Measurements from ENCODE around the gene RBM44. TPM values are rescaled to one million over a fixed set of nuclear protein-coding genes. Genes with fewer than 3 reads are reported as not detected.
A peak's percentile ranks its signal among the peaks of the same experiment; 100 is the strongest.

The RBM44 gene
- total RNA-seq, 1 experiment from 2014 or later, result 0.51 TPM

DNA sequence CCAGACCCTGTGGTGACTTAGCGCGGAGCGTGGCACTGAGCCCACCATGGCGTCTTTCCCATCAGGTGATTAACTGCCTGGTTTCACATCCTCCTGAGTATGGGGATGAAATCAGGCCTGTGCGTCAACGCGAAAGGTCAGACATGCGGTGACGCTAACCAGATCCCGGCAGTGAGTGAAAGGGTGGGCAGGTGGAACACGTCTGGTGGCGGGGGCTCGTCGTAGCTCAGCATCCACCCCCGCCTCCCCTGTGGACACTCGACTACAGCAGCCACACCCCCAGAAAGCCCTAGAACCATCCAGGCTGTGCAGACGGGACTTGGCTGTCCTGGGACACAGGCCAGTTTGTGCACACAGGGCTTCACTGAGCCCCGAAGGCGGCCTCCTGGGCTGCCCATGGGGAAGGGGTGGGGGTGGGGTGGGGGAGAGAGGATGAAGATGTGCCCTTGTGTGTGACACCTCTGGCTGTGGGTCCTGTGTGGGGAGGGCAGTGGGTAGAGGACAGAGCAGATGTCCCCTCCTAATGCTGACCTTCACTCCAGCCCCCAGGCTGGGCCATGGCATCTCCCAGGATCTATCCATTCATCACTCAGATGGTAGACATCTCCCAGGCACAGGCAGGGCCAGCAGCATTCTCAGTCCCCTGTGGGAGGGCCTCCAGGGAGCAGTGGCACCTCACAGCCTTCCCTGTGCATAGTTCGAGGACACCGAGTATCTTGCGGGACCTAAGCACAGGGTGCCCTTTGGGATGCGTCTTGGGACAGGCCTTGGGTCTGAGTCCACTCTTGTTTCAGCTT is 88.3 kb downstream of the RBM44 start:
- ChIA-PET POLR2A (ENCODE audit: unreplicated experiment) (no interaction called here), CTCF (no interaction called here)
- H3K27me3 ChIP-seq (ENCODE audit: low read length), result no peaks in the 10 kb centered on the region
- no peaks in the 10 kb centered on the region for H3F3A ChIP-seq (ENCODE audit: low read length, unreplicated experiment)
- H4K20me1 ChIP-seq (ENCODE audit: low read length), result no peaks in the 10 kb centered on the region
- peaks cover 11% of the 10 kb centered on the region for H3K4me1 ChIP-seq (ENCODE audit: insufficient read depth, low read length)
- BruUV-seq (replicated peaks), result no TSS peak
- H3K79me2 ChIP-seq (ENCODE audit: low read length), result no peaks in the 10 kb centered on the region
- H3K4me2 ChIP-seq (ENCODE audit: low read length), result no peak overlapping the region
- H3K9ac ChIP-seq (ENCODE audit: low read length), result no peak overlapping the region
- intact Hi-C loops (cut with micrococcal nuclease), result no loop called here
- no peak overlapping the region for H3K4me3 ChIP-seq (ENCODE audit: low read length)
- no peak overlapping the region for H3K27ac ChIP-seq (ENCODE audit: low read length)
- H3K9me3 ChIP-seq (ENCODE audit: low read length), result no peaks in the 10 kb centered on the region
- peaks cover 4% of the 10 kb centered on the region; the same call in 1 of the 2 replicates for H3K36me3 ChIP-seq (ENCODE audit: low read depth, low read length)
- ATAC-seq (no peak), DNase-seq (no peak)
- H3K9me2 ChIP-seq (replicated peaks; ENCODE audit: low read length), result no peaks in the 10 kb centered on the region
- no peak for TF ChIP-seq EZH2 (IDR thresholded peaks at IDR 0.05; ENCODE audit: low read length, unreplicated experiment)
- TF ChIP-seq, protein P1, sequence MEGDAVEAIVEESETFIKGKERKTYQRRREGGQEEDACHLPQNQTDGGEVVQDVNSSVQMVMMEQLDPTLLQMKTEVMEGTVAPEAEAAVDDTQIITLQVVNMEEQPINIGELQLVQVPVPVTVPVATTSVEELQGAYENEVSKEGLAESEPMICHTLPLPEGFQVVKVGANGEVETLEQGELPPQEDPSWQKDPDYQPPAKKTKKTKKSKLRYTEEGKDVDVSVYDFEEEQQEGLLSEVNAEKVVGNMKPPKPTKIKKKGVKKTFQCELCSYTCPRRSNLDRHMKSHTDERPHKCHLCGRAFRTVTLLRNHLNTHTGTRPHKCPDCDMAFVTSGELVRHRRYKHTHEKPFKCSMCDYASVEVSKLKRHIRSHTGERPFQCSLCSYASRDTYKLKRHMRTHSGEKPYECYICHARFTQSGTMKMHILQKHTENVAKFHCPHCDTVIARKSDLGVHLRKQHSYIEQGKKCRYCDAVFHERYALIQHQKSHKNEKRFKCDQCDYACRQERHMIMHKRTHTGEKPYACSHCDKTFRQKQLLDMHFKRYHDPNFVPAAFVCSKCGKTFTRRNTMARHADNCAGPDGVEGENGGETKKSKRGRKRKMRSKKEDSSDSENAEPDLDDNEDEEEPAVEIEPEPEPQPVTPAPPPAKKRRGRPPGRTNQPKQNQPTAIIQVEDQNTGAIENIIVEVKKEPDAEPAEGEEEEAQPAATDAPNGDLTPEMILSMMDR (conservative IDR thresholded peaks at IDR 0.05; ENCODE audit: low read depth, low read length), result no peak
- TF ChIP-seq EZH2phosphoT487 (IDR thresholded peaks at IDR 0.05; ENCODE audit: borderline replicate concordance, low read length), result no peak
- no peak overlapping the region for H2AFZ ChIP-seq (ENCODE audit: low read length)

- 0 out of 2 replicates have a peak overlapping the region, but pooled peaks have one; percentile 6 for H3K27ac ChIP-seq (ENCODE audit: low read length)
- H3K36me3 ChIP-seq (ENCODE audit: low read depth, low read length), result no peaks in the 10 kb centered on the region
- intact Hi-C loops (cut with micrococcal nuclease), result loop anchor here (1.0 kb wide), 1 partner anchor 22 kb away; no protein-coding TSS in a partner anchor
- no peak overlapping the region for H3K9ac ChIP-seq (ENCODE audit: low read length)
- H3K4me2 ChIP-seq (ENCODE audit: low read length), result peak overlapping the region; percentile 12; the same call in 1 of the 2 replicates
- ATAC-seq (peak; percentile 55), DNase-seq (peak; percentile 55)
- no peak overlapping the region for H2AFZ ChIP-seq (ENCODE audit: low read length)
- ChIA-PET POLR2A (ENCODE audit: unreplicated experiment) (no interaction called here), CTCF (no interaction called here)
- no peaks in the 10 kb centered on the region for H3K9me2 ChIP-seq (replicated peaks; ENCODE audit: low read length)
- no peak overlapping the region for H3K4me3 ChIP-seq (ENCODE audit: low read length)
- H3K27me3 ChIP-seq (ENCODE audit: low read length), result no peaks in the 10 kb centered on the region
- BruUV-seq (replicated peaks), result no TSS peak
- H4K20me1 ChIP-seq (ENCODE audit: low read length), result no peaks in the 10 kb centered on the region
- TF ChIP-seq, protein P1 (conservative IDR thresholded peaks at IDR 0.05; ENCODE audit: low read depth, low read length), result no peak
- no peak for TF ChIP-seq EZH2phosphoT487 (IDR thresholded peaks at IDR 0.05; ENCODE audit: borderline replicate concordance, low read length)
- TF ChIP-seq EZH2 (IDR thresholded peaks at IDR 0.05; ENCODE audit: low read length, unreplicated experiment), result no peak
- no peaks in the 10 kb centered on the region for H3K9me3 ChIP-seq (ENCODE audit: low read length)
- peaks cover 11% of the 10 kb centered on the region for H3K4me1 ChIP-seq (ENCODE audit: insufficient read depth, low read length)
- no peaks in the 10 kb centered on the region for H3K79me2 ChIP-seq (ENCODE audit: low read length)
- H3F3A ChIP-seq (ENCODE audit: low read length, unreplicated experiment), result no peaks in the 10 kb centered on the region
Observed at GRCh38 chr2:237888389-237888788, 89.8 kb downstream of the RBM44 start.

DNA sequence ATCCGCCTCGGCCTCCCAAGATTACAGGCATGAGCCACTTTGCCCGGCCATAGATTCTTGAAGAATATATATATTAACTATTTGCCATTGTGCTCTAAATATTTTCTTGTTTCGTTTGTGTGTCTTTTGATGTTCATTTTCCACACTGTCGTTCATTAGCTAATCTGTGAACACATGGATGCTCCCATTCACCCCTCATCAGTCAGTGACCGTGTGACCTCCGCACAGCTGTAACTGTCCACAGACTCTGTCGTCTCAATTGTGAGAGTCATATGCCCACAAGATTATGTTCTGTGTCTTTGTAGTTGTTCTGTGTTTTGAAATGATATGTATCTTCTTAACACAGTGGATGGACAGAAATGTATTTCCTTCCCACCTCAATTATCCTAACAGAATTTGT is 90.4 kb downstream of the RBM44 start:
- DNase-seq (no peak), ATAC-seq (no peak)
- ChIA-PET POLR2A (ENCODE audit: unreplicated experiment) (no interaction called here), CTCF (no interaction called here)
- intact Hi-C loops (cut with micrococcal nuclease), result no loop called here
- TF ChIP-seq EZH2phosphoT487 (IDR thresholded peaks at IDR 0.05; ENCODE audit: borderline replicate concordance, low read length) (no peak), EZH2 (IDR thresholded peaks at IDR 0.05; ENCODE audit: low read length, unreplicated experiment) (no peak)
- TF ChIP-seq, protein P1 (conservative IDR thresholded peaks at IDR 0.05; ENCODE audit: low read depth, low read length), result no peak
- no peak overlapping the region for H3K27ac ChIP-seq (ENCODE audit: low read length)
- H3F3A ChIP-seq (ENCODE audit: low read length, unreplicated experiment), result no peaks in the 10 kb centered on the region
- H3K4me1 ChIP-seq (ENCODE audit: insufficient read depth, low read length), result peaks cover 11% of the 10 kb centered on the region
- no peak overlapping the region for H3K4me2 ChIP-seq (ENCODE audit: low read length)
- no peaks in the 10 kb centered on the region for H4K20me1 ChIP-seq (ENCODE audit: low read length)
- H3K9ac ChIP-seq (ENCODE audit: low read length), result no peak overlapping the region
- H3K79me2 ChIP-seq (ENCODE audit: low read length), result no peaks in the 10 kb centered on the region
- H2AFZ ChIP-seq (ENCODE audit: low read length), result no peak overlapping the region
- H3K27me3 ChIP-seq (ENCODE audit: low read length), result no peaks in the 10 kb centered on the region
- H3K9me3 ChIP-seq (ENCODE audit: low read length), result no peaks in the 10 kb centered on the region
- no TSS peak for BruUV-seq (replicated peaks)
- no peaks in the 10 kb centered on the region for H3K9me2 ChIP-seq (replicated peaks; ENCODE audit: low read length)
- H3K4me3 ChIP-seq (ENCODE audit: low read length), result no peak overlapping the region
- no peaks in the 10 kb centered on the region for H3K36me3 ChIP-seq (ENCODE audit: low read depth, low read length)
